Stimulated activated CD4-positive, alpha-beta T cell treated with anti-CD3 and anti-CD28 coated beads, Interleukin-4, amount 100 ng/mL, for 4 hours (primary cell): ENCODE data around the gene COMT.
"Not testable (repeated sequence)": the region's sequence is repeated elsewhere in the genome, so short reads cannot be mapped to it uniquely, and the experiment has no call there.

ENCODE experiments used
- DNase-seq, 2 experiments: peaks; one replicate each; pipeline ENCODE4 v3.0.0-alpha.2; 2020

COMT gene

GRCh38 chr22:19929586-19930550, 11.7 kb upstream of the COMT start:
- DNase-seq: no peak

GRCh38 chr22:19930551-19931486, 10.8 kb upstream of the COMT start:
- no peak for DNase-seq

GRCh38 chr22:19931514-19931913, 10.1 kb upstream of the COMT start:
- no peak for DNase-seq

GRCh38 chr22:19932367-19933206, 9.0 kb upstream of the COMT start:
- no peak for DNase-seq

GRCh38 chr22:19933341-19934241, 8.0 kb upstream of the COMT start:
- no peak for DNase-seq

- not testable (repeated sequence) for DNase-seq
These were observed 6.4 kb upstream of the COMT start for GRCh38 chr22:19935123-19935718.

- DNase-seq: no peak
These were observed 5.1 kb upstream of the COMT start for GRCh38 chr22:19936513-19936912.

GRCh38 chr22:19937616-19938473, 3.7 kb upstream of the COMT start:
- no peak for DNase-seq

GRCh38 chr22:19940536-19941364, 822 bp upstream of the COMT start:
- no peak for DNase-seq

GRCh38 chr22:19942157-19943081, 847 bp downstream of the COMT start:
- DNase-seq: no peak

- no peak for DNase-seq
These were observed 1.8 kb downstream of the COMT start for GRCh38 chr22:19943082-19944026.

- DNase-seq: no peak
These were observed 6.6 kb downstream of the COMT start for GRCh38 chr22:19948057-19948760.

GRCh38 chr22:19951346-19951745, 9.8 kb downstream of the COMT start:
- DNase-seq: no peak

- no peak for DNase-seq
These were observed 13.9 kb downstream of the COMT start for GRCh38 chr22:19955241-19956128.

GRCh38 chr22:19957445-19957844, 15.9 kb downstream of the COMT start:
- no peak for DNase-seq
